Osteocyte (in vitro differentiated cells): Measurements from ENCODE around the gene RNGTT. TPM values are rescaled to one million over a fixed set of nuclear protein-coding genes. Genes with fewer than 3 reads are reported as not detected.
"Not testable (repeated sequence)": the region's sequence is repeated elsewhere in the genome, so short reads cannot be mapped to it uniquely, and the experiment has no call there.

ENCODE experiments used
- DNase-seq: peaks from one replicate; pipeline ENCODE4 v3.0.0; 2021; ENCODE audit warnings: mixed read lengths; ENCODE audit not compliant: unreplicated experiment; ENCODE audit errors: extremely low spot score
- H3K27ac Mint-ChIP-seq: one replicate; pipeline ENCODE4 v1.8.0; 2021; ENCODE audit warnings: mild to moderate bottlenecking, mixed read lengths; ENCODE audit not compliant: unreplicated experiment
- H3K27me3 Mint-ChIP-seq: one replicate; pipeline ENCODE4 v1.8.0; 2021; ENCODE audit warnings: mixed read lengths; ENCODE audit not compliant: unreplicated experiment
- H3K36me3 Mint-ChIP-seq: one replicate; pipeline ENCODE4 v1.8.0; 2021; ENCODE audit warnings: mixed read lengths; ENCODE audit not compliant: unreplicated experiment
- H3K4me1 Mint-ChIP-seq: one replicate; pipeline ENCODE4 v1.8.0; 2021; ENCODE audit warnings: mixed read lengths; ENCODE audit not compliant: unreplicated experiment
- H3K4me3 Mint-ChIP-seq: one replicate; pipeline ENCODE4 v1.8.0; 2021; ENCODE audit warnings: mild to moderate bottlenecking, moderate library complexity, mixed read lengths; ENCODE audit not compliant: unreplicated experiment
- H3K9me3 Mint-ChIP-seq: one replicate; pipeline ENCODE4 v1.8.0; 2021; ENCODE audit warnings: mixed read lengths; ENCODE audit not compliant: unreplicated experiment
- CTCF ChIP-seq: fragments of 200-600 bp; sonication (generic); IDR thresholded peaks from 2 replicates; pipeline ENCODE4 v1.5.0; 2021; ENCODE audit warnings: antibody characterized with exemption, mild to moderate bottlenecking, moderate library complexity
- total RNA-seq: library from RNA; stranded (reverse); gene quantifications from 2 replicates; pipeline ENCODE4 v1.2.1, GENCODE V29; 2021

Gene RNGTT
- total RNA-seq, 1 donor from 2014 or later: 12.7 TPM

- no peak overlapping the region for H3K4me3 Mint-ChIP-seq
- H3K36me3 Mint-ChIP-seq: no peaks in the 10 kb centered on the region
- no peaks in the 10 kb centered on the region for H3K9me3 Mint-ChIP-seq
- DNase-seq: no peak
- no peaks in the 10 kb centered on the region for H3K27me3 Mint-ChIP-seq
- H3K27ac Mint-ChIP-seq: no peak overlapping the region
- H3K4me1 Mint-ChIP-seq: peaks cover 36% of the 10 kb centered on the region
- TF ChIP-seq CTCF: no peak
These were observed 49.9 kb downstream of the RNGTT start for GRCh38 chr6:88913471-88913870.

- no peaks in the 10 kb centered on the region for H3K27me3 Mint-ChIP-seq
- H3K4me3 Mint-ChIP-seq: no peak overlapping the region
- no peak for DNase-seq
- H3K9me3 Mint-ChIP-seq: no peaks in the 10 kb centered on the region
- no peak for TF ChIP-seq CTCF
- H3K27ac Mint-ChIP-seq: no peak overlapping the region
- H3K4me1 Mint-ChIP-seq: peaks cover 36% of the 10 kb centered on the region
- H3K36me3 Mint-ChIP-seq: no peaks in the 10 kb centered on the region
These were observed 52.3 kb downstream of the RNGTT start for GRCh38 chr6:88910922-88911778.

- TF ChIP-seq CTCF: no peak
- Mint-ChIP-seq H3K4me3 (no peak overlapping the region), H3K27ac (no peak overlapping the region), H3K9me3 (no peaks in the 10 kb centered on the region), H3K27me3 (no peaks in the 10 kb centered on the region), H3K36me3 (peaks cover 6% of the 10 kb centered on the region), H3K4me1 (peaks cover 28% of the 10 kb centered on the region)
- DNase-seq: no peak
These were observed 54.5 kb downstream of the RNGTT start for GRCh38 chr6:88908598-88909548.

GRCh38 chr6:88907148-88907547, 56.3 kb downstream of the RNGTT start:
- not testable (repeated sequence) for H3K27ac Mint-ChIP-seq, H3K27me3 Mint-ChIP-seq, H3K4me3 Mint-ChIP-seq, DNase-seq, H3K9me3 Mint-ChIP-seq, H3K36me3 Mint-ChIP-seq
- peaks cover 16% of the 10 kb centered on the region for H3K4me1 Mint-ChIP-seq

GRCh38 chr6:88899569-88900316, 63.7 kb downstream of the RNGTT start:
- H3K4me3 Mint-ChIP-seq: no peak overlapping the region
- H3K4me1 Mint-ChIP-seq: no peaks in the 10 kb centered on the region
- peaks cover 12% of the 10 kb centered on the region for H3K36me3 Mint-ChIP-seq
- H3K27me3 Mint-ChIP-seq: no peaks in the 10 kb centered on the region
- no peak for DNase-seq
- peak; percentile 23 for TF ChIP-seq CTCF
- H3K27ac Mint-ChIP-seq: no peak overlapping the region
- no peaks in the 10 kb centered on the region for H3K9me3 Mint-ChIP-seq
